GM19463 (cell line): ENCODE measurements around the gene ALS2CL.

ENCODE experiments used
- ATAC-seq: cut with Tn5 transposase; IDR thresholded peaks from one replicate; pipeline ENCODE4 v1.9.1; 2021; ENCODE audit warnings: mild to moderate bottlenecking, moderate library complexity; ENCODE audit not compliant: unreplicated experiment

Gene ALS2CL

DNA sequence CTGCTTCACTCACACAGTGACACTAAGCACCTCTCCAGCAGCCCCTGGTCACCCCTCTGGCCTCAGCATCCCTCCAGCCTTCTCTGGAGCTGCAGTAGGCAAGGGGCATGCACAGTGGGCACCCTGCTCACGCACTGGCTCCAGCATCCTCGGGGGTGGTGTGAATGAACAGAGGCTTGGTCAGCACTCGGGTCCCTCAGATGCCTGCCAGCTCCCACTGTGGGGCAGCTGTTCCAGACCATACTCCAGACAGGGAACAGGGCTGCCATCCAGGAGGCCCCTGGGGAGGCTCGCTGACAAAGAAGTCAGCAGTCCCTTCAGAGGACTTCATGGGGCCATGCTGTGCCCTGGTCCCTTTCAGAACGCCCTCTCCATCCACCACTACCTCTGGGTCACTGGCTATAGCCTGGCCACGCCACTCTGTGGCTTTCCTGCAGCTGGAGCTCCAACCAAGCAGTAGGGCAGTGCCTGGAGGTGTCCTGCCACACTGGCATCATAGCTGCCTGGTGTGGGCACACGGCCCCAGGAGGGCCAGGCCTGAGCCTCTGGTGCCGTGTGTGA is 26.3 kb downstream of the ALS2CL start:
- no peak for ATAC-seq

GRCh38 chr3:46666453-46666845 is 27.0 kb downstream of the ALS2CL start:
- ATAC-seq = no peak

- no peak for ATAC-seq
These were observed 27.6 kb downstream of the ALS2CL start for GRCh38 chr3:46665763-46666452.

DNA sequence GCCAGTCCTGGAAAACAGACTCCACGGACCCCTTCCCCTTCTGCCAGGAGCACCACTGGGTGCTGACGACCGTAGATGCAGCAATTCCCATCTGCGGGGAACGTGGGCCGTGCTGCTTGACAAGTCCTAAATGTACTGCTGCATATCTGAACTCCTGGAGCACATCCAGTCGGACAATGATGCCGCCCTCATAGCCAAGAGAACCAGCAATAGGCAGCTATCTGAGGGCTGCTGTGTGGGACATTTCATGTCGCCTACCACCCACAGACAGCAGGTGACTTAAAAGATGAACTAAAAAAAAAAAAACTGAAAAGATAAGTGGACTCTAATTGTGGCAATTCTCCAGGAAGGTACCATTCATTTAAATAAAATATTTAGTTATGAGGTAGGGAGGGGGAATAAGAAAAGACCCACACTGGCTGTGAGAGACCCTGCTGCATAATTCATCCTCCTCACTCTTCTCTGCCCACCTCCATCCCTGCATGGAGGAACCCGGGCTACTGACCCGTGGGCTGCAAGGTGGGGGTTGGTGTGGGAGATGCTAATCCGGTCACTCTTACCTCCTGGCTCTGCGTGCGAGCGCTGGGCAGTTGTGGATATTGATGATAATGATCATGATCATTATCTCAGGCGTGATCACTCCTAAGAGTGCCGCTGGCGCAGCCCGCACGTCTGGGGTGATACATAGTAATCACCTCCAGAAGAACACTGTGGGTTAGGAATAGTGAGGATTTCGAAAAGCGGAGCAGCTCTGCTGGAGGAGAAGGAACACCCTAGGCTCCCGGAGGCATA is 28.3 kb downstream of the ALS2CL start:
- ATAC-seq = no peak

GRCh38 chr3:46664188-46664970 is 29.1 kb downstream of the ALS2CL start:
- no peak for ATAC-seq

GRCh38 chr3:46663591-46664135 is 29.8 kb downstream of the ALS2CL start:
- no peak for ATAC-seq

DNA sequence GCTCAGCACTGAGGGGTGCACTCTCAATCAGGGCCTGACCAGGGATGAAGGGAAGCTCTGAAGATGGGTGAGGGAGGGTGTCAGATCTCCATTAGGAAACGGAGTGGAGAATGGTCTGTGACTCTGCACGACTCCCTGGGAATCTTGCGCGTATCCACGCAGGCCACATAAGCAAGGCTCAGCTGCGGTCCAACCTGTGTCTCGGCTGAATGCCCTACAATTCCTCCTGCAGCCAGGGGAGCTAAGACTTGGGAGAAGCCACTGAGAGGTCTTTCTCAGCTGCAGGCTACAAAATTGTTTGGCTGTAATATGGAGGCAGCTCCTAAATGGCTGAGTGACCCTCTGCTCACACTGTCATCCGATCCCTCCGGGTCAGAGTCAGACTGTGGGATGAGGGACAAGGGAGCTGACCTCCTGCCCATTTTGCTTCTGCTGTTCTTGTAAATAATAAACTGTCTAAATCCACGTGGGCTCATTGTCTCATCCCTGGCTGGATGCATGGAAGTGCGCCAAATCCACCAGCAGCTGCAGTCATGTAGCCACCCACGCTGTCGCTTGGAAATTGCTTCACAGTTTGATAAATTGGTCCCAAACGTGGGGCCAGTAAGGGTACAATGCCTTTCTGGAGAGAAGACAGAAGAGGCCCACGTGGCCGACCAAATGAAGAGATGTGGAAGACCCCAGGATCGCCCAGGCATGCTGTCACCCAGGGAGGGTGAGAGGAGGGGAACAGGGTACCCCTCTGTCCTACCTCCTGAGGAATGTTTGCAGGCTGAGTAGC is 30.5 kb downstream of the ALS2CL start:
- no peak for ATAC-seq

DNA sequence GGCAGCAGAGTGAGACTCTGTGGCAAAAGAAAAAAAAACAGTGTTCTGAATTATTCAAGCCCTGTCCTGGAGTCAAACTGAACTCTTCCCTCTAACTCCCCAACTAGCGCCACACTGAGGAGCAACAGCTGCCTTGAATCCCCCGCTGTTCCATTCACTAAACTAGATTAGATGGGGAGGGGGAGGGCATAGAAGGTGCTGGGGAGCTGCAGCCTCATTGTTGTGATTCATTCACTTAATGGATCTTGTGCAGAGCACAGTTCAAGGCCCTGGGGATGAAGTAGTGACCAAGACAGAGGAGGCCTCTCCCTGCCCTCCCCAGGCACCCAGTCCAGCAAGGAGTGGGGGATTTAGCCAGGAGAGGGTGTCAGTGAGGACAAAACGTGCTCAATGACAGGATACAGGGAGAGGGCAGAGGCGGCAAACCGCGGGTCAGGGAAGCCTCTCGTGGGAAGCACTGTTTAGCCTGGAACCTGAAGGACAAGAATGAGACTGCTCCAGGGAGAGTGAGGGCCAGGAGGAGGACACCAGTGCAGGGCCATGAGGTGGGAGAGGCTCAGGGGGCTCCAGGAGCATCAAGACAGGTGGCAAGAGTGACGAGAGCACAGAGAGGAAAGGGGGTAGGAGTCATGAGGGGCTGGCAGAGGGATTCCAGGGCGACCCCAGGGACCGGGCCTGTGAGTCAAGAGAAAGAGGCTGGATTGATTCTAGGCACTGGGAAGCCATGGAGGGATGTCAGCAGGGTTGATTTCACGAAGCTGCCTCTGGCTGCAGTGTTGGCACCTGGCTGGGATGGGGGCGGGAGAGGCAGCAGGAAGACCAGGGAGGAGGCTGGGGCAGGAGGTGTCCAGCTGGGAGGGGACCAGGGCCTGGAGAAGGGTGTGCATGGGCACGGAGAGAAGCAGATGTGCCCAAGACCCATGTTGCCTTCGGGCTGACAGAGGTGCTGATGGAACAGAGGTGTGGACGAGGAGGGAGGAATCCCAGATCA is 31.4 kb downstream of the ALS2CL start:
- no peak for ATAC-seq

- no peak for ATAC-seq
These were observed 32.6 kb downstream of the ALS2CL start for GRCh38 chr3:46660543-46661523.

DNA sequence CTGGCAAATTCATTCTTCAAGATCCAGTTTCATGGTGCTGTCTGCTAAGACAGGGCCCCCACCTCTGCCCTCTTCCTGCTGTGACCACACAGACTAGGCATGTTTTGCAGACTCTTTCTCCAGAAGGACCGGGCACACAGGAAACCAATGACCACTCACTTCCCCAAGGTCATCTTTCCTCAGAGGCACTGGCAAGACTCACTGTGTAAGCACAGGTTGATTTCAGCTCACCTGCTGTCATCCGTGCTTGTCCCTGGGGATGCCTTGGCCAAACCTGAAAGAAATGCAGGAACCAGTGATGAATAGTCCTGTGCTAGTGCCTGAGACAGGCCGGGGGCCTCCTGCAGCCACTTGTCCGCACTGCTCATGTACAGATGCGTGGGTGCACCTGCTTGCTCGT is 33.5 kb downstream of the ALS2CL start:
- no peak for ATAC-seq

GRCh38 chr3:46659285-46659684 is 34.2 kb downstream of the ALS2CL start:
- ATAC-seq = no peak

DNA sequence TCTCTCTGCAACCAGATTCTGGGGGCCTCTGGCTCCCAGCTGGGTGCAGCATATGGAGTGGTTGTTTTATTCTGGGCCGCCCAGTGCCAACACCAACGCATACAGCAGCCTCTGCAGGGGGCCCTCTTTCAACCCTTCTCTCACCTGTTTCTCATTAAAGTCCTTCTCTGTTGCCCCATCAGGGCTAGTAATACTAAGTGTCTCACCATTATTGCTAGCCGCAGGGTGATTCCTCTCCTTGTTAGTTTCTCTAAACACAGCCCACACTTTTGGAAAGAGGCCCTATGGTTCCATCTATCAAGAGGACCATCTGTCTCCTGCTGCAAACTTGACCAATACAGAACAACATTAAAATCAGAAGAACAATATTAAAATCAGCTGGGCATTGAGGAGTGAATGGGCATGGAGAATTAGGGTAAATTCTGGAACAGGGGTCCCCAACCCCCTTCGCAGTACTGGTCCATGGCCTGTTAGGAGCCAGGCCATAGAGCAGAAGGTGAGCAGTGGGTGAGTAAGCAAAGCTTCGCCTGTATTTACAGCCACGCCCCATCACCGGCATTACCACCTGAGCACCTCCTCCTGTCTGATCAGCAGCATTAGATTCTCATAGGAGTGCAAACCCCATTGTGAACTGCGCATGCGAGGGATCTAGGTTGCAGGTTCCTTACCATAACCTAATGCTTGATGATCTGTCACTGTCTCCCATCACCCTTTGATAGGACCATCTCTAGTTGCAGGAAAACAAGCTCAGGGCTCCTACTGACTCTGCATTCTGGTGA is 36.5 kb downstream of the ALS2CL start:
- ATAC-seq = no peak

DNA sequence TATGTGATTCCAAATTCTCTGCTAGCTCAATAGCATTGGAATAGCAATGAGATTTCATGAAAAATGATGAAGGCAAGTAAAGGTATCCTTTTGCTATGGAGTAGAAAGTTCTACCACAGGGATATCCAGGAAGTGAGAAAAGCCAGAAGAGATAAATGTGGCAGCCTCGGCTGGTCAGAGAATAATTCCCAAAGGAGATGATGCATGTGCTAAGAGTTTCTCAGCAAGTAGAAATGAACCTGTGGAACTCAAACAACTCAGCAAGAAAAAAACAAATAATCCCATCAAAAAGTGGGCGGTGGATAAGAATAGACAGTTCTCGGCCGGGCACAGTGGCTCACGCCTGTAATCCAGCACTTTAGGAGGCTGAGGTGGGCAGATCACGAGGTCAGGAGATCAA is 38.2 kb downstream of the ALS2CL start:
- no peak for ATAC-seq

DNA sequence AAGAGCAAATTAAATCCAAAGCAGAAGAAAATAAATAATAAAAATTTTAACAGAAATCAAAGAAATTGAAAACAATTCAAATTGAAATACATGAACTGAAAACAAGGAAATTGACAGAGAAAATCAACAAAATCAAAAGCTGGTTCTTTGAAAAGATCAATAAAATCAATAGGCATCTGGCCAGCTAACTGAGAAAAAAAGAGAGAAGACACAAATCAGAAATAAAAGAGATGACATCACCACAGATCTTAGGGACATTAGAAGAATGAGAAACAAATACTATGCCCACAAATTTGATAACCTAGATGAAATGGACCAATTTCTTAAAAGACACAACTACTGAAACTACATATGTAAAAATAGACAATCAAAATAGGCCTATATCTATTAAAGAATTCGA is 42.4 kb downstream of the ALS2CL start:
- ATAC-seq = no peak

GRCh38 chr3:46649436-46649835 is 44.0 kb downstream of the ALS2CL start:
- ATAC-seq = no peak

DNA sequence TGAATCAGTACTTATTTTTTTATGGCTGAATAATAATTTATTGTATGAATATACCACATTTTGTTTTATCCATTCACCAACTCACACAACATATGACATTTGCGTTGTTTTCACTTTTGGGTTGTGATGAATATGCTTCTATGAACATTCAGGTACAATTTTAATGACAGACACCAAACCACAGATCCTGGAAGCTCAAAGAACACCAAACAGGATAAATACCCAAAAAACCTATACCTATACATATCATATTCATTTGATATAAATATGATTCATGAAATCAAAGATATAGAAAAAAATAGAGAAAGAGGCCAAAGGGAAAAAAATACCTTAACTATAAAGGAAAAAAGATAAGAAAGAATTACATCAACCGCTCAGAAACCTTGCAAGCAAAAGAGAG is 45.4 kb downstream of the ALS2CL start:
- no peak for ATAC-seq

GRCh38 chr3:46646700-46647099 is 46.8 kb downstream of the ALS2CL start:
- no peak for ATAC-seq
